H1 (cell line): ENCODE results near the gene ANKS1A. TPM values are rescaled to one million over a fixed set of nuclear protein-coding genes. Genes with fewer than 3 reads are reported as not detected.

ENCODE experiments used
- CHD7 ChIP-seq: fragments of 300-600 bp; sonication (generic); IDR thresholded peaks from 2 replicates; pipeline ENCODE4 v1.7.1; 2012; ENCODE audit warnings: low read length, moderate library complexity, mild to moderate bottlenecking, inconsistent platforms; ENCODE audit not compliant: insufficient replicate concordance
- POLR2A ChIP-seq, 2 experiments: IDR thresholded peaks; 1 replicate in 1 of 2; 2 replicates in 1 of 2; pipeline ENCODE4 v1.6.1; 2011; ENCODE audit warnings: low read depth in 2 of 2, low read length in 2 of 2, mild to moderate bottlenecking in 2 of 2; ENCODE audit errors: control extremely low read depth in 1 of 2
- RNF2 ChIP-seq: fragments of 200-900, 300-1000 bp; sonication (generic); IDR thresholded peaks from 2 replicates; pipeline ENCODE4 v1.7.1; 2016; ENCODE audit warnings: borderline replicate concordance, low read depth, mild to moderate bottlenecking, antibody characterized with exemption, low read length; ENCODE audit not compliant: poor library complexity, severe bottlenecking; ENCODE audit errors: missing control alignments
- SAP30 ChIP-seq: fragments of 300-600 bp; sonication (generic); IDR thresholded peaks from 2 replicates; pipeline ENCODE4 v1.7.1; 2012; ENCODE audit warnings: low read length, moderate library complexity, mild to moderate bottlenecking, inconsistent platforms; ENCODE audit not compliant: insufficient read depth, insufficient replicate concordance
- SIRT6 ChIP-seq: IDR thresholded peaks from one replicate; pipeline ENCODE4 v1.7.1; 2012; ENCODE audit warnings: low read length, inconsistent platforms
- TAF1 ChIP-seq: IDR thresholded peaks from 2 replicates; pipeline ENCODE4 v1.6.1; 2011; ENCODE audit warnings: mild to moderate bottlenecking, low read depth, low read length
- TBP ChIP-seq: IDR thresholded peaks from 2 replicates; pipeline ENCODE4 v1.6.1; 2011; ENCODE audit warnings: low read depth, low read length, improper control_type of control experiment
- polyA plus RNA-seq, 7 experiments: library from polyadenylated mRNA; depleted of rRNA in 3 of 7; stranded (reverse) in 5 of 7; unstranded in 2 of 7; fragments of >200 nt in 5 of 7; fragments of 200-250 nt in 2 of 7; gene quantifications; 1 replicate in 5 of 7; 2 replicates in 1 of 7; 4 replicates in 1 of 7; pipeline versions ENCODE4 v1.2.1 to v1.2.3, GENCODE V29; 2011 to 2013; ENCODE audit warnings: missing spikeins in 2 of 7, mixed read lengths in 2 of 7
- total RNA-seq: library from RNA; stranded (reverse); fragmentation: NEBNext Ultra II Directional; extraction: Animal tissue kit (Norgen Biotek cat#: 25700); gene quantifications from 2 replicates; pipeline ENCODE4 v1.2.1, GENCODE V29; 2021

Gene ANKS1A
- total and polyA plus RNA-seq, 2 of the 8 experiments (the other 6 are each of a cell fraction or from before 2014, with no cell fraction given) = 9.8 to 30.9 TPM

DNA sequence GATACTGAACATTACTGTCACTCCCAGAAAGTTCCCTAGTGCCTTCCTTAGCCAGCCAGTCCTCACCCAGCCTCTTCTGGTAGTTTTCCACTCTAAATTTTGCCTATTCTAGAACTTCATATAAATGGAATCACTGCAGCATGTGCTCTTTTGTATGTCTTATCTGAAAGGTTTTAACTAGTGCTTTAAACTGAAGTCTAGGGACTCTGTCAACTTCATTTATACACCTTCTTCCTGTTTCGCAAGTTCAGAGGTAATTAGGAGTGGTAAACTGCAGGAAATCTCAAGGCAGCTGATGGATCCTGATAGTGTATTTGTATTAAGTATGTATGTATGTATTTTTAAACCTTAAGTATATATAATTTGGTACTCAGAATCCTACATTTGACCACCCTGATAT, 157.8 kb downstream of the ANKS1A start (continued):
- TF ChIP-seq CHD7 (no peak), POLR2A (IDR thresholded peaks at IDR 0.05; ENCODE audit: control extremely low read depth in 1 of 2, low read depth in 2 of 2, low read length in 2 of 2) (no peak), RNF2 (no peak), TBP (no peak), SIRT6 (no peak), TAF1 (no peak), SAP30 (no peak)
- TF ChIP-seq, all 59 proteins: peak for 0
